Activated CD4-positive, CD25-positive, alpha-beta regulatory T cell treated with anti-CD3 and anti-CD28 coated beads, Interleukin-2, amount 50 U/mL, for 72 hours (primary cell): Measurements from ENCODE around the gene SNRPA1.
A peak's percentile ranks its signal among the peaks of the same experiment; 100 is the strongest.

Experiments
- DNase-seq: peaks from one replicate; pipeline ENCODE4 v3.0.0; 2021

The SNRPA1 gene

GRCh38 chr15:101255615-101256241 is 39.3 kb downstream of the SNRPA1 start:
- no peak for DNase-seq

DNA sequence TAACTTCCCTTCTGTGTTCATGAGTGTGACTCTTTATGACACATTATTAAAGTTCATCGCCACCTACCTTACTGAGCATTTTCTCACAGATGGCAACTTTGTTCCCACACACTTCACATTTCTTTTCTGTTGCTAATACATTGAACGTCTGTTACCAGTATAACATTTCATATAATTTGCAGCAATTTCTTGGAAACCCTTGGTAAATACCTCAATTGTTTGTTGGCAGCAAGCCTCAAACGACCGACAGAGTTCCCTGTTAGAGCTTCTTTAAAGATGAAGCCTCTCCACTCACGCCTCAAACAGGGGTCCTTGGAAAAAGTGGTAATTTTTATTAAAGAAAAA is 40.0 kb downstream of the SNRPA1 start:
- DNase-seq: no peak

- no peak for DNase-seq
These were observed 40.6 kb downstream of the SNRPA1 start for GRCh38 chr15:101254157-101255050.

- no peak for DNase-seq
These were observed 42.2 kb downstream of the SNRPA1 start for GRCh38 chr15:101252836-101253235.

GRCh38 chr15:101251830-101252820 is 42.9 kb downstream of the SNRPA1 start, which contains the start of gene CHSY1:
CHSY1 (minus strand) TSS chr15:101252048; CDS start chr15:101251456, 592 bp downstream.
- DNase-seq: peak; percentile 88

DNA sequence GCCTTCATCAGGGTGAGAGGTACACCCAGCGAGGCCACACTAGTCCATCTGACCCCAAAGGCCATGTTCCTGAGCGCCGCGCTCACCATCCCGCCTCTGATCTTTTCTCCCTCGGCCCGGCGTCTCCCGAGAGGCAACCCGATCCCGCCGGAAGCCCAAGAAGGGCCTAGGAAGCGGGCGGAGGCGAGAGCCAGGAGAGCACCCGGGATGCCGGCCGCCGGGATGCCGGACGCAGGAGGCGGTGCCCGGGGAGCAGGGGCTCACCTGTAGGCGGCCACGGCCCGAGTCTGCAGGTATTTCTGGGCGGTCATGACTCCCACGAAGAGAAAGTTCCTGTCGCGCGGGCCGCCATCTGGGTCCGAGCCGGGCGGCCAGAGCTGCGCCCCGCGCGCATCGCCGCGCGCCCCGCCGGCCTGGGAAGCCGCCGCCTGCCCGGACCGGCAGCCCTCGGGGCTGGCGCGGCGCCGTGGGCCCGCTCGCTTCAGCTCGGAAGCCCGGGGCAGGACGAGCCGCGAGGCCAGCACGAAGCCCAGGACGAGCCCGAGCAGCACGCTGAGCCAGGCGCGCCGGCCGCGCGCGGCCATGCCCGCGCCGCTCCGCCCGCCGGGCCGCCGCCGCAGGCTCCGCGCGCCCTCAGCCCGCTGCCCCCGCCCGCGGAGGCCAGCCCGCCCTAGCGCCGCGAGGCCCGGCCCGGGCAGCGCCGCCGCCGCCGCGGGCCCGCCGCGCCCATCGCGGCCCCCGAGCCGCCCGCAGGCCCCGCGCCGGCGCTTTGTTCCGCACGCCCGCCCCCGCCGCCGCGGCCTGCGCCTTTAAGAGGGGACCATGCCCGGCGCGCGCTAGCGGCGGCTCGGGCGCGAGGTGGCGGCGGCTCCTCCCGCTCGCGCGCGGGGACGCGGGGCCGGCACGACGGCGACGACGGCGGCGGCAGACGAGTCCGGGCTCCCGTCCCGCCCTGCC is 43.9 kb downstream of the SNRPA1 start:
- DNase-seq: peak; percentile 48

DNA sequence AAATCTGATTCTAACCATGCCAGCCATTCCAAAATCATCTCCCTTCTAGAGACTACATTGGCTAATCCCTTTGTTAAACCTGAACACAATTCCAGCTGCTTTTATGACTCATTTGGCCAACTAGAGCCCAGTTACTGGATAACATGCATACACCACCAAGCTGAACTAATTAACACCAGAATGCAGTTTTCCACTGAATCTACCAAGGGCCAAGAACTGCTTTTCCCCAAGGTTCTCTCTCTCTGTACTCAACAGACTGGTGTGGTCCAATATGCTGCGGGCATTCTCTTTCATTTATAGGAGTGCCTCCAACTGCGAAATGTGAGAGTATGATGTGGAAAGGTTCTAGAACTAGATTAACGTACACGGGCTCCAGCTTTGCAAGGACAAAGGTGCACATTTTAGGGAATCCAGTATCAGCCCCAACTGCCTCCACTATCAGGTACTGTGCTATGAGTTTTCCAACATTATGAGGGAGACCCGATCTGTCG is 44.7 kb downstream of the SNRPA1 start:
- DNase-seq: no peak

GRCh38 chr15:101248274-101248673 is 46.8 kb downstream of the SNRPA1 start:
- no peak for DNase-seq

- DNase-seq: no peak
These were observed 48.0 kb downstream of the SNRPA1 start for GRCh38 chr15:101246824-101247745.

- DNase-seq: no peak
These were observed 48.7 kb downstream of the SNRPA1 start for GRCh38 chr15:101246391-101246790.

DNA sequence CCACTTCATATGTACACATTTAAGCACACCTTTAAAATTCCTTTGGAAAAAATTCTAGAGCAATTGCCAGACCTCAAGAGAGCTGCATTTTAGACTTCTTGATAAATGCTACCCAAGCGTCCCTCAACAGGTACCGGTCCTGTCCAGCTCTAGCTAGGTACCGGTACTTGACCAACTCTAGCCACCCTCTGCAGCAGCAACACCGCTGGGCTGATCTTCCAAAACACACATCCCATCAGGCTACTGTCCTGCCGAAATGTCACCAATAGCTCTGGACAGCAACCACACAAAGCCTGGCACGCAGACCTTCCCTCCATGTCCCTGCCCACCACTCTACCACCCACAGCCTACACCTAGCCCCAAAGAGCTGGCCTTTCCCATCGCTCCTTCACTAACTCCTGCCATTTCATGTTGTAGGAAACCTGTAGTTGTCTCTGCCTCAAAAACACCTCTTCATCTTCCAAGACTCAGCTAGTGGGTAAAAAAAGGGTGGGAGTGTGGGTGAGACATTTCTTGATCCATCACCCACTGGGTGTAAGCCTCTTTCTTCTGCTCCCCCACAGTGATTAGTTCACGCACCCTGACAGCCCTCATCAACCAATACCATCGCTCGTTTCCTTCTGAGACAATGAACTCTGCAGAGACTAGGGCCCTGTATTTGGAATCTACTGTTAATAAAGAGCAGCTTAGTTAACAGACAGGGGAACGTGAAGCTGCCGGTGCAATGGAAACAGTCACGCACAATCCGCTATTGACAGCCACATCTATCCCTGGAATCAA is 50.0 kb downstream of the SNRPA1 start:
- no peak for DNase-seq

GRCh38 chr15:101244036-101244781 is 50.8 kb downstream of the SNRPA1 start:
- DNase-seq: no peak

GRCh38 chr15:101243420-101243819 is 51.6 kb downstream of the SNRPA1 start:
- DNase-seq: no peak

GRCh38 chr15:101242999-101243336 is 52.1 kb downstream of the SNRPA1 start:
- DNase-seq: no peak

DNA sequence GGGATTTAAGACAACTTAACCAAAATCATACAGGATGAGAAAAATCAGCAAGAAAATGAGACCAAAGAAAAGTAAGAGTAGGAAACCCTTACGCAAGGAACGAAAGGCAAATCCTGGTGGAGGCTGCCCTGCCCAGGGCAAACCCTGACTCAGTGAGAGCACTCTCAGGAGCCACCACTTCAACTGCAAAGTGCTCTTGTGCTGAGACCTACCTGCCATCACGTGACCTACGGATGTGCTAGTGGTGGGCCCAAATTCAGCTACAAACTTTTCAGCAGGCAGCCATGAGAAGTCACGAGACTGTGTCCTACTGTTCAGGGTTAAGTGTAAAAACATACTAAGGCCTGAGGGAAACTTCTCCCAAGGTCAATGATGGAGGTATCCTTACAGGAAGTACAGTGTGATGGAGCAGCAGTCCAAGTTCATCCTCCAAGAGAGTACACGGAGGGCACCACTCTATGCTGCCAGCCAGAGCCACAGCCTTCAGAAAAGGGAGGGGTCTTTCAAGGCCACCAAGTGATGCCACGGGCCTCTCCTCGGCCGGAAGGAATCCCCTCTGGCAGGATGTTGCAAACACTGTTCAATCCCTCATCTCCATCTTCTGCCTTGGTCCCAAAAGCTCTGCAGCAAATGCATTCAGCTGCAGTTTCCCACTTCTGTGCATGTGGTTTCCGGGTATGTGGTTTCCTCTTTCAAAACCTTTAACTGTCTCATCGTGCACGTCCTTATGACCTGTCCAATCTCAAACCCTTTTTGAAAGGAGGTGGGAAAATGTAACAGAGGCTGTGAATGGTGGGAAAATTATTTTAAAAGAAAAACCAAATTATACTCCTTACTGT is 52.7 kb downstream of the SNRPA1 start:
- DNase-seq: peak; percentile 40

DNA sequence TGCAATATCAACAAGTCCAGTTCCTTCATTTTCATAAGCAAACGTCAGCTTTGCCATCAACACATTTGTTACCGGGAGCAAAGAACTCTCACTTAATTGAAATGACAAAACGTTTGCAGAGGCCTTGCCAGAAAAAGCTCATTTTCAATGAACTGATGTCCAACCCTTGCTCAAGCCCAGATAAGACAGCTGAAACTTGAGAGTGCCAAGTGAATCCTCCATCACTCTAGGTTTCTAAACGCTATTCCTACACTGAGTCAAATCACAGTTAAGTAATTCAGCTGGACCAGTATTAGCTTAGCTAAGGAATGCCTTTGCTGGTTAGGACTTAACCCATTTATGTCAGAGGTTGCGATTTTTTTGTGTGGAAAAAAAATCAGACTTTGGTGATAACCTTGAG is 54.7 kb downstream of the SNRPA1 start:
- no peak for DNase-seq

DNA sequence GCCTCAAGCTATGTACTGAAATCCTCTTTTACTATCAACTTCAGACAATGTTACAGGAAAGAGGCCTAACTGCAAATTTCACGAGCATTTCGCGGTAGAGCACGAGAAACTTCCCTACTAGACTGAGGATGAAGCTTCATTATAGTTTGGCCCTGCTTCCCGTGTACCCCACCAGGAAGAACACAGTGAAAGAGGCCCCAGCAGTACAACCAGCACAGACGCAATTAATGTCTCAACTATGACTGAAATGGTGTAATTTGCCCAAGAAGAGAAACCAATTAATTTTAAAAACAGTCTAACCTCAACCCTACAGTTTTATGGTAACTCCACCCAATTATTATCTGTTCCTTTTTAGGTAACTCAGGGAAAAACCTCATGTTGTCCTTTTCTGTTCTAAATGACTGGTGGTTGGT is 55.3 kb downstream of the SNRPA1 start:
- no peak for DNase-seq

- no peak for DNase-seq
These were observed 57.8 kb downstream of the SNRPA1 start for GRCh38 chr15:101237251-101237650.
